Left ventricle myocardium inferior (tissue), 1 donor: ENCODE measurements around the gene ACVR1. TPM values are rescaled to one million over a fixed set of nuclear protein-coding genes. Genes with fewer than 3 reads are reported as not detected.

Experiments used
- DNase-seq: peaks from one replicate; pipeline ENCODE4 v3.0.0-alpha.2; 2020
- H3K27ac ChIP-seq: fragments of 200-600 bp; replicated peaks from 2 replicates; pipeline ENCODE4 v1.8.0; 2021
- H3K27me3 ChIP-seq: fragments of 200-600 bp; 2 replicates; pipeline ENCODE4 v1.8.0; 2021; ENCODE audit warnings: low read depth
- H3K36me3 ChIP-seq: fragments of 200-600 bp; 2 replicates; pipeline ENCODE4 v1.8.0; 2021
- H3K4me1 ChIP-seq: fragments of 200-600 bp; 2 replicates; pipeline ENCODE4 v1.8.0; 2021
- H3K4me3 ChIP-seq: fragments of 200-600 bp; 2 replicates; pipeline ENCODE4 v1.8.0; 2021; ENCODE audit warnings: mild to moderate bottlenecking, moderate library complexity
- H3K9me3 ChIP-seq: fragments of 200-600 bp; replicated peaks from 2 replicates; pipeline ENCODE4 v1.8.0; 2021
- CTCF ChIP-seq: fragments of 200-600 bp; IDR thresholded peaks from 2 replicates; pipeline ENCODE4 v1.8.0; 2021; ENCODE audit warnings: antibody characterized with exemption, mild to moderate bottlenecking, borderline replicate concordance
- intact Hi-C: fragments of 100-400 bp; cut with micrococcal nuclease; formaldehyde crosslinking; loops from one replicate; pipeline ENCODE4 v1.11.0; 2022
- total RNA-seq: library from RNA; stranded (reverse); fragmentation: NEBNext Ultra II Directional; extraction: Animal tissue kit (Norgen Biotek cat#: 25700); gene quantifications from one replicate; pipeline ENCODE4 v1.2.1, GENCODE V29; 2021
- donor health status: DM: no; HTN: yes; CAD: no; lungs with severe emphysema.

ACVR1 gene
- total RNA-seq, 1 donor from 2014 or later = 30.6 TPM

GRCh38 chr2:157747695-157748370 lies 128.3 kb downstream of the ACVR1 start:
- Histone ChIP-seq H3K36me3 (peaks cover 13% of the 10 kb centered on the region), H3K9me3 (no peaks in the 10 kb centered on the region), H3K27ac (peak overlapping the region; percentile 21), H3K27me3 (no peaks in the 10 kb centered on the region), H3K4me1 (peaks cover 20% of the 10 kb centered on the region), H3K4me3 (no peak overlapping the region)
- peak; percentile 25 for DNase-seq
- intact Hi-C loops = no loop called here
- TF ChIP-seq CTCF = no peak

- intact Hi-C loops = no loop called here
- no peak overlapping the region for H3K27ac ChIP-seq
- no peaks in the 10 kb centered on the region for H3K9me3 ChIP-seq
- no peak for TF ChIP-seq CTCF
- H3K36me3 ChIP-seq = peaks cover 13% of the 10 kb centered on the region
- no peaks in the 10 kb centered on the region for H3K27me3 ChIP-seq
- peaks cover 22% of the 10 kb centered on the region for H3K4me1 ChIP-seq
- no peak overlapping the region for H3K4me3 ChIP-seq
- no peak for DNase-seq
Observed at GRCh38 chr2:157747280-157747679, 128.8 kb downstream of the ACVR1 start.

- peaks cover 20% of the 10 kb centered on the region for H3K4me1 ChIP-seq
- intact Hi-C loops = no loop called here
Observed at GRCh38 chr2:157746234-157746950, 129.7 kb downstream of the ACVR1 start.

GRCh38 chr2:157744571-157745076 lies 131.5 kb downstream of the ACVR1 start:
- no peaks in the 10 kb centered on the region for H3K9me3 ChIP-seq
- no peaks in the 10 kb centered on the region for H3K36me3 ChIP-seq
- no peak overlapping the region for H3K4me3 ChIP-seq
- intact Hi-C loops = no loop called here
- H3K4me1 ChIP-seq = peaks cover 15% of the 10 kb centered on the region
- DNase-seq = no peak
- H3K27me3 ChIP-seq = no peaks in the 10 kb centered on the region
- no peak overlapping the region for H3K27ac ChIP-seq
- no peak for TF ChIP-seq CTCF

More at GRCh38 chr2:157746234-157746950, 129.7 kb downstream of the ACVR1 start:
- Histone ChIP-seq H3K36me3 (peaks cover 11% of the 10 kb centered on the region), H3K27me3 (no peaks in the 10 kb centered on the region), H3K27ac (no peak overlapping the region), H3K4me3 (no peak overlapping the region), H3K9me3 (no peaks in the 10 kb centered on the region)
- no peak for TF ChIP-seq CTCF
- DNase-seq = no peak

- no peak overlapping the region for H3K27ac ChIP-seq
- TF ChIP-seq CTCF = no peak
- peaks cover 5% of the 10 kb centered on the region for H3K36me3 ChIP-seq
Observed at GRCh38 chr2:157743051-157743450, 133.1 kb downstream of the ACVR1 start.

More at GRCh38 chr2:157743051-157743450, 133.1 kb downstream of the ACVR1 start:
- Histone ChIP-seq H3K27me3 (no peaks in the 10 kb centered on the region), H3K4me1 (peaks cover 13% of the 10 kb centered on the region), H3K4me3 (no peak overlapping the region), H3K9me3 (no peaks in the 10 kb centered on the region)
- intact Hi-C loops = no loop called here
- no peak for DNase-seq
